HG03439 (cell line): ENCODE data around the gene GSDME.
"Not testable (repeated sequence)": the region's sequence is repeated elsewhere in the genome, so short reads cannot be mapped to it uniquely, and the experiment has no call there.

Source experiments
- ATAC-seq: cut with Tn5 transposase; IDR thresholded peaks from one replicate; pipeline ENCODE4 v1.9.1; 2021; ENCODE audit warnings: mild to moderate bottlenecking, moderate library complexity; ENCODE audit not compliant: unreplicated experiment

Gene GSDME

GRCh38 chr7:24742506-24743162, 14.6 kb downstream of the GSDME start:
- no peak for ATAC-seq

- ATAC-seq, result no peak
Measured at GRCh38 chr7:24741679-24742505, 15.4 kb downstream of the GSDME start.

GRCh38 chr7:24740871-24741270, 16.4 kb downstream of the GSDME start:
- ATAC-seq, result no peak

GRCh38 chr7:24739306-24739705, 18.0 kb downstream of the GSDME start:
- ATAC-seq, result no peak

GRCh38 chr7:24738577-24738976, 18.7 kb downstream of the GSDME start:
- ATAC-seq, result no peak

- no peak for ATAC-seq
Measured at GRCh38 chr7:24737281-24737680, 20.0 kb downstream of the GSDME start.

- ATAC-seq, result not testable (repeated sequence)
Measured at GRCh38 chr7:24735594-24735993, 21.7 kb downstream of the GSDME start.

GRCh38 chr7:24734306-24734705, 23.0 kb downstream of the GSDME start:
- ATAC-seq, result no peak

GRCh38 chr7:24733414-24734060, 23.7 kb downstream of the GSDME start:
- no peak for ATAC-seq

- peak; percentile 71 for ATAC-seq
Measured at GRCh38 chr7:24732646-24733413, 24.4 kb downstream of the GSDME start.

- ATAC-seq, result no peak
Measured at GRCh38 chr7:24731313-24731712, 26.0 kb downstream of the GSDME start.

GRCh38 chr7:24730018-24730369, 27.3 kb downstream of the GSDME start:
- no peak for ATAC-seq

GRCh38 chr7:24729365-24730017, 27.8 kb downstream of the GSDME start:
- ATAC-seq, result no peak

- ATAC-seq, result no peak
Measured at GRCh38 chr7:24728503-24729364, 28.5 kb downstream of the GSDME start.

- no peak for ATAC-seq
Measured at GRCh38 chr7:24728121-24728500, 29.2 kb downstream of the GSDME start.

- ATAC-seq, result peak; percentile 69
Measured at GRCh38 chr7:24727154-24728120, 29.8 kb downstream of the GSDME start.

GRCh38 chr7:24725554-24726241, 31.6 kb downstream of the GSDME start:
- ATAC-seq, result no peak
